CD4-positive, alpha-beta T cell (primary cell): ENCODE results near the gene ST6GAL2. TPM values are rescaled to one million over a fixed set of nuclear protein-coding genes. Genes with fewer than 3 reads are reported as not detected.

ENCODE experiments used
- ATAC-seq: fragments of 200-7000 bp; cut with Tn5 transposase; one replicate; pipeline ENCODE4 v1.10.0; 2022; ENCODE audit warnings: mild to moderate bottlenecking; ENCODE audit not compliant: poor library complexity
- CTCF ChIA-PET: fragments of 350-600 bp; sonication (Branson Sonifier 250); formaldehyde crosslinking; loops from one replicate; lab custom pipeline; 2021; ENCODE audit warnings: antibody characterized with exemption, inconsistent platforms; lab: Charles Lee
- POLR2A ChIA-PET: fragments of 350-600 bp; sonication (Branson Sonifier 250); formaldehyde crosslinking; loops from one replicate; lab custom pipeline; 2021; ENCODE audit warnings: antibody characterized with exemption, inconsistent platforms; lab: Charles Lee
- DNase-seq, 14 experiments: peaks; one replicate each; pipeline ENCODE4 v3.0.0-alpha.2; 2013 to 2020; ENCODE audit warnings: mixed read lengths in 2 of 14
- H3K27ac ChIP-seq, 2 donors: one replicate each; pipeline versions ENCODE4 v1.5.1 to v1.7.0; 2013; ENCODE audit warnings: low read length in 2 of 2, low read depth in 1 of 2, mild to moderate bottlenecking in 1 of 2
- H3K27me3 ChIP-seq, 2 experiments: 1 replicate in 1 of 2; 2 replicates in 1 of 2; pipeline versions ENCODE4 v1.6.1 to v1.7.0; 2013; ENCODE audit warnings: low read length in 2 of 2, control low read depth in 1 of 2, mild to moderate bottlenecking in 1 of 2, moderate library complexity in 1 of 2; ENCODE audit not compliant: insufficient read depth in 2 of 2, control insufficient read depth in 1 of 2
- H3K36me3 ChIP-seq: one replicate; pipeline ENCODE4 v1.6.1; 2013; ENCODE audit warnings: low read length, control low read depth; ENCODE audit not compliant: insufficient read depth
- H3K4me1 ChIP-seq: one replicate; pipeline ENCODE4 v1.6.1; 2013; ENCODE audit warnings: low read length, control low read depth; ENCODE audit not compliant: insufficient read depth
- H3K4me3 ChIP-seq: one replicate; pipeline ENCODE4 v1.5.1; 2013; ENCODE audit warnings: mild to moderate bottlenecking, low read length, moderate library complexity
- H3K9me3 ChIP-seq, 2 experiments: 1 replicate in 1 of 2; 2 replicates in 1 of 2; pipeline versions ENCODE4 v1.6.1 to v1.7.0; 2013; ENCODE audit warnings: low read length in 2 of 2, mild to moderate bottlenecking in 2 of 2, control low read depth in 1 of 2, moderate library complexity in 1 of 2; ENCODE audit not compliant: control insufficient read depth in 1 of 2, insufficient read depth in 1 of 2
- H3K27ac Mint-ChIP-seq: one replicate; pipeline ENCODE4 v1.8.0; 2020; ENCODE audit warnings: mixed read lengths
- H3K27me3 Mint-ChIP-seq: one replicate; pipeline ENCODE4 v1.8.0; 2021; ENCODE audit warnings: mixed read lengths
- H3K36me3 Mint-ChIP-seq: one replicate; pipeline ENCODE4 v1.8.0; 2021; ENCODE audit warnings: low read depth, mixed read lengths
- H3K4me1 Mint-ChIP-seq: one replicate; pipeline ENCODE4 v1.8.0; 2021; ENCODE audit warnings: low read depth, mixed read lengths
- H3K4me3 Mint-ChIP-seq: one replicate; pipeline ENCODE4 v1.8.0; 2020; ENCODE audit warnings: mild to moderate bottlenecking, mixed read lengths
- H3K9me3 Mint-ChIP-seq: one replicate; pipeline ENCODE4 v1.8.0; 2020; ENCODE audit warnings: mixed read lengths
- intact Hi-C, 2 experiments: fragments of 100-400 bp; cut with DNase I in 1 of 2; cut with micrococcal nuclease in 1 of 2; formaldehyde crosslinking; loops; one replicate each; pipeline versions ENCODE4 v1.15.1 to v1.9.0; 2023 to 2025; cut with DNase I, micrococcal nuclease
- total RNA-seq, 174 experiments: library from RNA in 2 of 174; stranded (reverse) in 2 of 174; gene quantifications; one replicate each; pipeline ENCODE4 v1.2.3 and lab custom pipeline; 2021 to 2026
- TF ChIP-seq, protein P1 (sequence below): fragments of 200-600 bp; IDR thresholded peaks from one replicate; pipeline ENCODE4 v1.8.0; 2022; ENCODE audit warnings: antibody characterized with exemption, mild to moderate bottlenecking

Gene ST6GAL2
- total RNA-seq, 2 experiments from 2014 or later: not detected

DNA sequence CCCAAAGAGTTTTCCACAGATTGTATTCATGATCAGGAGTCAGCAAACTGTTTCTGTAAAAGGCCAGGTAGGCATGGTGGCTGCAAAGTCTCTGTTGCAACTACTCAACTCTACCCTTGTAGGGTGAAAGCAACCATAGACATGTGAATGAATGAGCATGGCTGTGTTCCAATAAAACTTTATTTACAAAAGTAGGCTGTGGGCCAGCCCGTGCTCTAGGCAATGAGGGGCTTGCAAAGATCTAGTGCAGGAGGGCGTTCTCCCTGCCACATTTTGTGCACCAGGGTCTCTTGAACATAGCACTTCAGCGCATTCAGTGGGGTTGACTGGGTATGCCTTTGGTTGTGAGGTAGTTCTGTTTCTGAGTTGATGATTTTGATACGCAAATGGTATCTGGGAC is 85.8 kb downstream of the ST6GAL2 start:
- no peaks in the 10 kb centered on the region for H3K36me3 ChIP-seq
- H3K4me3 ChIP-seq: no peak overlapping the region
- H3K27me3 ChIP-seq: no peaks in the 10 kb centered on the region
- intact Hi-C loops: no loop called here
- ATAC-seq (no peak), DNase-seq (no peak)
- Mint-ChIP-seq H3K36me3 (no peaks in the 10 kb centered on the region), H3K9me3 (no peaks in the 10 kb centered on the region), H3K27ac (no peak overlapping the region), H3K4me1 (no peaks in the 10 kb centered on the region), H3K4me3 (no peak overlapping the region), H3K27me3 (no peaks in the 10 kb centered on the region)
- POLR2A ChIA-PET: no interaction called here
- H3K9me3 ChIP-seq: no peaks in the 10 kb centered on the region
- no peaks in the 10 kb centered on the region for H3K4me1 ChIP-seq
- TF ChIP-seq, protein P1, sequence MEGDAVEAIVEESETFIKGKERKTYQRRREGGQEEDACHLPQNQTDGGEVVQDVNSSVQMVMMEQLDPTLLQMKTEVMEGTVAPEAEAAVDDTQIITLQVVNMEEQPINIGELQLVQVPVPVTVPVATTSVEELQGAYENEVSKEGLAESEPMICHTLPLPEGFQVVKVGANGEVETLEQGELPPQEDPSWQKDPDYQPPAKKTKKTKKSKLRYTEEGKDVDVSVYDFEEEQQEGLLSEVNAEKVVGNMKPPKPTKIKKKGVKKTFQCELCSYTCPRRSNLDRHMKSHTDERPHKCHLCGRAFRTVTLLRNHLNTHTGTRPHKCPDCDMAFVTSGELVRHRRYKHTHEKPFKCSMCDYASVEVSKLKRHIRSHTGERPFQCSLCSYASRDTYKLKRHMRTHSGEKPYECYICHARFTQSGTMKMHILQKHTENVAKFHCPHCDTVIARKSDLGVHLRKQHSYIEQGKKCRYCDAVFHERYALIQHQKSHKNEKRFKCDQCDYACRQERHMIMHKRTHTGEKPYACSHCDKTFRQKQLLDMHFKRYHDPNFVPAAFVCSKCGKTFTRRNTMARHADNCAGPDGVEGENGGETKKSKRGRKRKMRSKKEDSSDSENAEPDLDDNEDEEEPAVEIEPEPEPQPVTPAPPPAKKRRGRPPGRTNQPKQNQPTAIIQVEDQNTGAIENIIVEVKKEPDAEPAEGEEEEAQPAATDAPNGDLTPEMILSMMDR: no peak
- no peak overlapping the region for H3K27ac ChIP-seq
- CTCF ChIA-PET: no interaction called here

GRCh38 chr2:106798826-106799552 is 87.0 kb downstream of the ST6GAL2 start:
- ChIA-PET POLR2A (no interaction called here), CTCF (no interaction called here)
- intact Hi-C loops: no loop called here

DNA sequence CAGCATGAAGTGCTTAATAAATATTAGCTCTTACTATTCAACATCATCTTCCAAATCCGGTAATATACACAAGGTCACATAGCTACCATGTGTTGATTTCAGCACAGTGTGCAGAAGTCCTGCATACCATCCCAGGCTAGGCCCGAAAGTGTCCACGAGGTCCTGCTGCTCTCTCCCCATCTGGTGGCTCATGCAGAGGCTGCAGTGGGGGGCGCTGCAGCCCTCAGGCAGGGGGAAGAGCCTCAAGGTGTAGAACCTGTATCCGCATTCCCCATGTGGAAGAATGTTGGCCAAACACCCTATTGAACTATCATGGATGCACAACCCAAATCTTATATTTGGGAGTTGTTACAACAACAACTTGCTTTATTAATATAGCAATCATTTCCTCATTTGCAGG is 88.5 kb downstream of the ST6GAL2 start:
- CTCF ChIA-PET: no interaction called here
- DNase-seq (no peak), ATAC-seq (no peak)
- Mint-ChIP-seq H3K9me3 (no peaks in the 10 kb centered on the region), H3K27ac (no peak overlapping the region), H3K27me3 (peaks cover 4% of the 10 kb centered on the region), H3K4me3 (no peak overlapping the region), H3K36me3 (no peaks in the 10 kb centered on the region), H3K4me1 (no peaks in the 10 kb centered on the region)
- POLR2A ChIA-PET: no interaction called here
- Histone ChIP-seq H3K4me3 (no peak overlapping the region), H3K27ac (no peak overlapping the region), H3K4me1 (no peaks in the 10 kb centered on the region), H3K27me3 (no peaks in the 10 kb centered on the region), H3K36me3 (no peaks in the 10 kb centered on the region), H3K9me3 (no peaks in the 10 kb centered on the region)
- intact Hi-C loops: no loop called here
- TF ChIP-seq, protein P1: no peak

More at GRCh38 chr2:106798826-106799552, 87.0 kb downstream of the ST6GAL2 start:
- no peak for DNase-seq
- H3K4me1 Mint-ChIP-seq: no peaks in the 10 kb centered on the region
- H3K9me3 Mint-ChIP-seq: no peaks in the 10 kb centered on the region
- no peaks in the 10 kb centered on the region for H3K36me3 Mint-ChIP-seq
- Histone ChIP-seq H3K4me3 (no peak overlapping the region), H3K4me1 (no peaks in the 10 kb centered on the region), H3K27ac (no peak overlapping the region), H3K9me3 (no peaks in the 10 kb centered on the region), H3K27me3 (no peaks in the 10 kb centered on the region), H3K36me3 (no peaks in the 10 kb centered on the region)
- TF ChIP-seq, protein P1: no peak
- H3K4me3 Mint-ChIP-seq: no peak overlapping the region
- no peak overlapping the region for H3K27ac Mint-ChIP-seq
- no peak for ATAC-seq
- peaks cover 4% of the 10 kb centered on the region for H3K27me3 Mint-ChIP-seq
